ENCODE results near the gene ASCC3.

ASCC3 gene

GRCh38 chr6:100488244-100488643, 392.9 kb downstream of the ASCC3 start:
- FAIRE-seq = no peak

- FAIRE-seq = no peak
Measured at GRCh38 chr6:100487638-100488037, 393.5 kb downstream of the ASCC3 start.

DNA sequence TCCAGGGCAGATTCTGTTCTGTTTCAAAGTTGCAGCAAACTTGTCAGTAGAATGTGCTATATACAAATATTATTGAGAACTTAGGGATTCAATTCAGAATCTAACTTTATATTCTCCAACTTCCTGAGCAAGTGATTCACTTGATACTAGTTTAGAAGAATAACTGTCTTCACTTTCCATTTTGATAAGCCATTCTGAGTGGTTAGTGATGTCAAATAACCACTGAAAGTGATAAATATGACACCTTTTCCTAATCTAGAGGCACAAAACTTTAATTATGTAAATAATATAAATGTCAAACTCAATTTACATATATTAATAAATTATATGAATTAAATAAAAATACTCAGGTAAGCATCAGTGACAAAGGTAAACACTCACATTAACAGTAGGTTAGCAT, 395.9 kb downstream of the ASCC3 start:
- FAIRE-seq = no peak

- FAIRE-seq = no peak
Measured at GRCh38 chr6:100484474-100484873, 396.7 kb downstream of the ASCC3 start.

GRCh38 chr6:100482698-100483097, 398.4 kb downstream of the ASCC3 start:
- FAIRE-seq = no peak

DNA sequence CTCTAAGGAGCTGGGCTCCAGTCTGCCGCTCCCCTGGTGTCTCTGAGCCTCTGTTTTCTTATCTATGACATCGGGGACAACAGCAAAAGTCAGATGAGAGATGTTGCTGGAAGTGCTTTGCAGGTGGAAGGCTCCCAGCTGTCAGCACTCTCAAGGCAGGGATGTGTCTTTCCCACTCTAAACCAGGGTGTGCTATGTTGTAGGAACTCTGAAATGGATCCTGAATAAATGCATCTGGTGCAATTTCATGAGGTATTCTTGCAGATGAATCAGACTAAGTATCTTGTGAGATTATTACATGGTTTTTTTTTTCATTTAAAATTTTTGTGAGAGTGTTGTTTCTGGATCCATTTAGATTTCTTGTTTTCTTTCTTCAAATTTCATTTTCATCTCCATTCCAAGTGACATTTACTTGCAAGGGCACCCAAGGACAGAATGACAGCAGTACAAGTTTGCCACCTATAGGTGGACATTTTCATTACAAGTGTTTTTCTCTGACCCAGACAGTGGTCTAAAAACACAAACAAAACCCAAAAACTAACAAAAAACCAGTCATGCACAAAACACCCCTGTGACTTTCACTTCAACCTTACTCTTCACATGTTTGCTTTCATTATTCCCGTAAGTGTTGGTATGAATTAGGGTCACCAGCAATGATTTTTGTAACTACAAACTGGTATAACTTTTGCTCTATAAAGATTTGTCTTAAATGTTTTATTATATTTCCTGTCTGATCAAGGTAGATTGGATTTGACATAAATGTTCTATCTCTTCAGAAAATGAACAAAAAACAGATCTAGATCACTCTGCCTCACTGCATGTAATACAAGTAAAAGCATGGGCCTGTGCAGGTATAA, 401.7 kb downstream of the ASCC3 start:
- FAIRE-seq = peak; percentile 73

DNA sequence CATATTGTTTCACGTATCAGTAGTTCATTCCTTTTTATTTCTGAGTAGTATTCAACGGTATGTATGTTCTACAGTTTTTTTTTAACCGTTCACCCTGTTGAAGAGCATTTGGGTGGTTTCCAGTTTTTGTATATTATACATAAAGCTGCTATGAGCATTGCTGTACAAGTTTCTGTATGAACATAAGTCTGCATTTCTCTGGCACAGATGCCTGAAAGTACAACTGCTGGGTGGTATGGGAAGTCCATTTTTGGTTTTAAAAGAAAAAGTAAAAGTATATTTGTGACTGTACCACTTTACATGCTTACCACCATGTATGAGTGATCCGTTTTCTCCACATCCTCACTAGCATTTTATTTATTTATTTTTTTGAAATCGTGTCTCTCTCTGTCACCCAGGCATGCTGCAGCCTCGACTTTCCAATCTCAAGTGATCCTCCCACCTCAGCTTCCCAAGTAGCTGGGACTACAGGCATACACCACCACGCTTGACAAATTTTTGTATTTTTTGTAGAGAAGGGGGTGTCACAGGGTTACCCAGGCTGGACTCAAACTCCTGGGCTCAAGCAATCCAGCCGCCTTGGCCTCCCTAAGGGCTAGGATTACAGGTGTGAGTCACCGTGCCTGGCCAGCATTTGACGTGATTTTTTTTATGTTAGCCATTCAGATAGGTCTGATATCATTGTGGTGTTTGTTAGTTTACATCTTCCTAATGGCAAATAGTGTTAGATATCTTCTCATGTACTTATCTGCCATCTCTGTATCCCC, 405.4 kb downstream of the ASCC3 start:
- FAIRE-seq = no peak

DNA sequence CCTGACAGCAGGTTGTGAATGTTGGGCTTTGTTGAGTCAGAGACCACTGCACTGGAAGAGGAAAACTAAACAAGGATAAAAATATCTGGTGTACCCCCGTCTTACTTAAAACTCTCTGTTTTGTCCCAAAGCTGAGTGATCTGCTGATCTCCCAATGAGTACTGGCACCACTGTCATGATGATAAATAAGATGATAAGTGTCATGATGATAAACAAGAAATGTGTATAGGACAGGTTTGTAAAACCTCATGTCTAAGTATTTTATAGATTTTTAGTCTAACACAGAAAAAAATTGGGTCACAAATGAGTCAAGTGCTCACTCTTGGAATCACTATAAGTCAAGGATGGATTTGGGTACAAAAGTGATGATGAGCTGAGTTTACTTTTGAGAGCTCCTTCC, 407.9 kb downstream of the ASCC3 start:
- no peak for FAIRE-seq

DNA sequence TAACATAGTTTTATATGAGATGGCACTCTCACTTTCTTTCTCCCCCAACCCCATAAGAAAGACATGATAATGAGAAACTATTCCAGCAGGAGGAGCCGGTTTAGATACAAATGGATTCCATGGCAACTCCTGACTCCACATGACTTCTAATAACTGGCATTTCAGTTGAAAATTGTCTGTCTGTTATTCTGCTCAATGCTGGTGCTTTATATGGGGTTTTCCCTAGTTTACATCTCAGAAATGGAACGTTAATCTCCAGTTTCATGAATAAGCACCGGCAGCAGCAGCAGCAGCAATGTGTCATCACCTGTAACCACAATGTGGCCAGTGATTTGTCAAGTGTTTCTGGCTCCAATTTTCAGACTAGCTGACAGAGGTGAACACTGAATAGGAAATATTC, 408.5 kb downstream of the ASCC3 start:
- no peak for FAIRE-seq

GRCh38 chr6:100470422-100471120, 410.6 kb downstream of the ASCC3 start:
- FAIRE-seq = no peak

DNA sequence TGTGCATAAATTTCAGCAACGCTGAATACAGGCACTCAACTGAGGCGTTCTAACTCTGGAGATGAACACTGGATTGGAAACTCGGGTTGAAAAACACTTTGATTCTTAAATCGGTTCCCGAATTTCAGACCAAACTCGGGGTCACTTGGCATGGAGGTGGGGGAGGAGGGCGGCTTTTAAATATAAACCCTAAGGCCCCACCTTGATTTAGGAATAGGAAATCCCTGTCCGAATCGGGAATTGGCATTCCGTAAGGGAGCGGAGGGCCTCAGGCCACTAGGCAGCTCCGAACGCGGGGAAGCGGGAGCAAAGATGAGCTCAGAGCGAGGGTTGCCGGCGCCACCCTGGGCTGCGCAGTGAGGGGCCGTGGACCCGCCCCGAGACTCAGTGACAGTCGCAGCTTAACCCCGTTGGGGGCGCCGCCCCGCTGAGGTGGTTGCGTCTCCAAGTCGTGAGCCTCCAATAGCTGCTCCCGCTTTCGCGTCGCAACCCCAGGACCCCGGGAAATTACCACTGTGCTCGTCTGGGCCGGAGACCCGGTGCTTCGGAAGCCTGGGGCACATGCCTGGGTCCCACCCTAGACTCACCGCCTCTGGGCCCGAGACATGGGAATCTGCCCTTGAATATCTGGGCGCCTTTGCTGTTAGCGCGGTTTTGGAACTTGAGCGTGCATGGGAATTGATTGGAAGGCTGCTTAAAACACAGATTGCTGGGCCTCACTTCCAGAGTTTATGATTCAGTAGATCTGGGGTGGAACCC, 411.8 kb downstream of the ASCC3 start:
- no peak for FAIRE-seq

GRCh38 chr6:100468016-100468622, 413.0 kb downstream of the ASCC3 start:
- FAIRE-seq = no peak

DNA sequence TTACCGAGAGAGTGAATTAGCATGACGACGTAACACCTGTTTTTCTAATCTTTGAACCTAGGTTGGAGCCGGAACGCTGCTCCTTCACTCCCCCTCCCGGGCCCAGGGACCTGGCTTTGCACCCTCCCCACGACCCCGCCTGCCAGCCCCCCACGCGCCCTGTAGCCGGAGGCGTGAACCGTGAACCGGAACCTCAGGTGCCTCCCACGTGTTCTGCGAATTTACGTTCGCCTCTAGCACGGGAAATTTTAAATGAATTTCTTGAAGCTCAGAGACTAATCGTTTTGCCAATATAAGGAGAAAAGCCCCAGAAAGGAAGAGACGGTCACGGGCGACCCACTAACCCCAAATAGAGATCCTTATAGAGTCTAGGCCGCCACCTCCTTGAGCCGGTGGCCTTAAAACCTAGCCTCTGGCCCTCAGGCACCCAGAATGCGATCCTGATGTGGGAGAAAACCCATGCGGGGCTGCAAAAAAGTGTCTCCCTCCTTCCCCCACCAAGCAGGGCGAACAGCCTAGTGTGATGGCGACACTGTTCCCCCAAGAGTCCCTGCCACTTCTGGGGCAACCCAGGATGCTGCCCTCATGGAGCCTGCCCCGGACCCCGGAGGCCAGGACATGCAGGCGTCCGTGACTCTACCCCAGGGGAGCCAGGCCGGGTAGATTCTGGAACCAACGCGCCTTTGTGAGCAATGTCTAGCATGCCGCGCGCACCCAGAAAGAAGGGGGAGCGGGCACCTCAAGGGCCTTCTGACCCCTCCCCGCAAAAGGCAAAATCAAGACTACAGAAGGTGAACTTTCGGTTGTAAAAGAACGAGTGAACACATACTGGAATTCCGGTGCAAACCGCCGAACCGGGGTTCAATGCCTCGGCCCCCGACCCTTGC, 413.8 kb downstream of the ASCC3 start:
- FAIRE-seq = no peak

DNA sequence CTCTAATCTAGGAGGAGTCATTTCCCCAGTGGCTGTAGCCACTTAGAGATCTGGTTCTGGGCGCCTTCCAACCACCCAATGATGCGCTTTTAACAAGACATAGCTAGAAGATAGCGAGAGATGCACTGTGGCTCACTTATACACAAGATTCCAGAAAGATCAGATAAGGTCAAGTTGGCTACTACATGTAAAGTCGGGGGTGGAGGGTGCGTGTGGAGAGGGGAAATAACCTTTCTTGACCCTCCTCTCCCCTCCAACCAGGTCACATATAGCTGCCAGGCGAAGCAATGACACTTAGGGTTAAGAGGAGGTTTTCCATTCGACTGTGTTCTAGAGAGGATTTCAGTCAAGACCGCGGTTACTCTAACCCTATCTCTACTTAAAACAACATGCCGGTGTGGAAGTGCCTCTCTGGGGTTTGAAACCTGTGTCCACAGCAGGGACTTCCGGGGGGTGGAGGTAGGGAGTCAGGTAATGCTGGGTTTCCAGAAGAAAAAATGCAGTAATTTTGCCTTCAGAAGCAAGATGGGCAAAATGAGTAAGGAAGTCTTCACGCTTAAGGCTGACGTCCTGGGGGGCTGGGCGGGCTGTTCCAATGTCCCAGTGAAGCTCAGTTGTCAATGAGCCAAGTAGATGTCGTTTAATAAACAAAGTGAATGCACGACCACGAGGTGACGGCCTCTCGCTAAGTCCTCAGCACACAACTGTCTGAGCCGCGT, 414.6 kb downstream of the ASCC3 start:
- no peak for FAIRE-seq

DNA sequence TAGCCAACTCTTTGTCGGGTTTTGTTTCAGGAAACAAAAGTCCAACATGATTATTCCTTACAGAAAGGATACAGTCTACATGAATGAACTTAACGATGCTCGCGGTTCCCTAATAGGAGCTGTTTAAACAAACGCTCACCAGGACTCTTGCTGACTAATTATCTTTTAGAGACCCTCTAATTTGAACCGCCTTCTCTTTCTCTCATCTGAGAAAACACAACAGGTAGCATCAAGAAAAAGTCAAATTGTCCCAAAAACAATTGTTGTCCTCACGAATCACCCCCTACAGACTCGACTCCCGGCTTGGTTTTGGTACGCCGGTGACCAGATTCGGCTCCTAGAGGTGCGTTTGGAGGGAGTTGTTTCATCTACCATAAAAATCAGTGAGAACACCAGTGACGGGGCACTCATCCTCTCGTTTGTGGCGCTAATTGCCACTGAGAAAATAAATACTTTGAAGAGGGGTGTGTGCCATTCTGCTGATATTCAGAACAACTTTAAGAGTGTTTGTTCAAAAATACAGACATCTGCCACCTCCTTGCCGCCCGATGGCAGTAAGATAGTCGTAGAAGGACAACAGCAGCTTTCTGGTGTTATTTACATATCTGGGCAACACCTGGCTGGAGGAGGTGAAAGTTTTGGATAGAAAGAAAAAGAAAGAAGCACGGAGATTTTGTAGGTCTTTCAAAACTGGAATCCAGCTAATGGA, 415.3 kb downstream of the ASCC3 start:
- FAIRE-seq = no peak

DNA sequence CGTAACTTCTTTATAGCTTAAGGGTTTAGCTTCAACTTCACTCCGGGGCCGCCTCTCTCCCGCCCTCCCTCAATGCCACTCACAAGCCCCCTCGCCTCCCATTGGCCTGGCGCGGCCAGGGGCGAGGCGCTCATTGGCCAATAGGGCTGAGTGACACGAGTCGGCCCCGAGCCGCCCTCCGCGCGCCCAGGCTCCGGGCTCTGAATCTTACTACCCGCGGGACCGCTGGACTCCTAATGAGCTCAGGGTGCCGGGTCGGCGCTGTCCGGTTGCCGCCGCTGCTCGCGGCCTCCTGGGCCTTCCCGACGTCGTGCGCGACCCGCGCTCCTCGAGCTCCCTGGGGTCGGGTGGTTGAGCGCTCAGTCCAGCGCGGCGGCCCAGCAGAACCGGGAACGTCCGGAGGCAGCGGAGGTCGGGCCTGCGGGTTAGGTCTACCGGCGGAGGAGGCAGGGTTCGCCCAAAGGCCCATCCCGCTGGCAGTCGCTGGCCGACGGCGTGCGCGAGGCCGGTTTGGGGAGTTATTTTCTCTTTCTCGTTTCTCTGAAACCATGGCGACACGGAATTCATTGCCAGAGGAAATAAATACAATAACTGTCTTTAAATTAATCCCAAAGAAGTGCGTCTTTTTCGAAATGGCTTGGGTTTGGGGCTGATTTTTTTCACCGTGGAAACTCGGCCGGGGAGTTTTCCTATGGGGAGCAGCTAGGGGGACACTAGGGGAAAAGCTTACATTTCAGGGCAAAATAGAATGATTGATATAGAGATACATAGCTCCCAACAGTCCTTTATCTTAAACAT, 416.0 kb downstream of the ASCC3 start, which contains the start of gene SIM1:
TSS of gene SIM1 (minus strand) at position 19 of the 798 bp plus-strand sequence. CDS start 1,453 bp downstream, outside the sequence.
- no peak for FAIRE-seq

DNA sequence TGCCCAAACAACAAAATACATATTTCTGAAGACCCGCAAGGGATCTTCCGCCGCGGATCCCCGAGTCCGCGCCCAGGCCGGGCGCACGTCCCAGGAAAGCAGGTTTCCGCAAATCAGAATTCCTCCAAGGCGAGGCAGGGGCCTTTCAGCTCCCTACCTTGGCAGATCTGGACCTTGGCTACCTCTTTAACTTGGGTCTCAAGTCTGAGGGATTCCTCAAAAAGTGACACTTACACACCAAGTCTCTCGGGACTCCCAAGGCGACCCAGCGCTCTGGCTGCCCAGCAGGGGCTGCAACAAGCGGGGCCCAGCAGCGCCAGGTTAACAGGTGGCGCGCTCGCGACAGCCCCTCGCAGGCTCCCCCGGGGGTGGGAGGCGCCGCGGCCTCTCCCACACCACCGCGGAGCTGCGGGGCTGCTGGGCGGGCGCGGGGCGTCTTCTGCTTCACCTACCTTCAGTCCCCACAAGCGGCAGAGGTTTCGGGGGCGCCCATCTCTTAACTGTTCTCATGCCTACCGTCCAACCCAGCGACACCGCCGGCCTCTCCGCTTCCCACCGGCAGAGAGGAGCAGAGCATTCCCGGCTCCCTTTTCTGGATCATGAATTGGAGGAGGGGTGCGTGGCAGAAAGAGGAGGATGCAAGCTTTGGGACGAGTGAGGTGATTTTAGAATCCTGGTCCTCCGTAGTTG, 416.8 kb downstream of the ASCC3 start:
- FAIRE-seq = no peak

- FAIRE-seq = no peak
Measured at GRCh38 chr6:100463630-100464161, 417.4 kb downstream of the ASCC3 start.

Measured in TTC549 (cell line).